HEK293T (cell line): ENCODE measurements around the gene IL1RL2.

Experiments
- CTCF ChIA-PET: fragments of 350-600 bp; formaldehyde crosslinking; extraction: SDS; loops from one replicate; lab custom pipeline; 2021; ENCODE audit warnings: antibody characterized with exemption, inconsistent platforms; lab: Yijun Ruan, JAX
- POLR2A ChIA-PET: fragments of 350-600 bp; formaldehyde crosslinking; extraction: SDS; loops from one replicate; lab custom pipeline; 2020; ENCODE audit warnings: antibody characterized with exemption, inconsistent platforms; lab: Yijun Ruan, JAX
- DNase-seq: peaks from one replicate; pipeline ENCODE4 v3.0.0; 2012; ENCODE audit warnings: mixed read lengths; ENCODE audit errors: extremely low spot score
- ARNT ChIP-seq: fragments of 450-650 bp; IDR thresholded peaks from 2 replicates; pipeline ENCODE4 v1.6.1; 2017; ENCODE audit warnings: mild to moderate bottlenecking
- BHLHE40 ChIP-seq: fragments of 450-650 bp; IDR thresholded peaks from 2 replicates; pipeline ENCODE4 v1.6.1; 2016; ENCODE audit warnings: mild to moderate bottlenecking, moderate library complexity, borderline replicate concordance
- CTBP1 ChIP-seq: fragments of 450-650 bp; IDR thresholded peaks from 2 replicates; pipeline ENCODE4 v1.6.1; 2016; ENCODE audit warnings: borderline replicate concordance
- ELF4 ChIP-seq: fragments of 450-650 bp; IDR thresholded peaks from 2 replicates; pipeline ENCODE4 v1.6.1; 2017; ENCODE audit warnings: antibody characterized with exemption
- FOXA1 ChIP-seq: fragments of 450-650 bp; IDR thresholded peaks from 2 replicates; pipeline ENCODE4 v1.6.1; 2016; ENCODE audit warnings: mild to moderate bottlenecking
- FOXK2 ChIP-seq: fragments of 450-650 bp; IDR thresholded peaks from 2 replicates; pipeline ENCODE4 v1.6.1; 2016; ENCODE audit warnings: mild to moderate bottlenecking
- FOXM1 ChIP-seq: fragments of 450-650 bp; IDR thresholded peaks from 2 replicates; pipeline ENCODE4 v1.6.1; 2017; ENCODE audit warnings: mild to moderate bottlenecking, borderline replicate concordance
- HDGF ChIP-seq: fragments of 450-650 bp; IDR thresholded peaks from 2 replicates; pipeline ENCODE4 v1.6.1; 2017; ENCODE audit warnings: antibody characterized with exemption, borderline replicate concordance
- L3MBTL2 ChIP-seq: fragments of 450-650 bp; conservative IDR thresholded peaks from 2 replicates; pipeline ENCODE4 v1.6.1; 2016; ENCODE audit warnings: mild to moderate bottlenecking
- LEF1 ChIP-seq: fragments of 450-650 bp; IDR thresholded peaks from 2 replicates; pipeline ENCODE4 v1.6.1; 2017; ENCODE audit warnings: mild to moderate bottlenecking, borderline replicate concordance
- NFRKB ChIP-seq: fragments of 450-650 bp; IDR thresholded peaks from 2 replicates; pipeline ENCODE4 v1.6.1; 2016; ENCODE audit warnings: mild to moderate bottlenecking, moderate library complexity
- PKNOX1 ChIP-seq: fragments of 450-650 bp; IDR thresholded peaks from 2 replicates; pipeline ENCODE4 v1.6.1; 2016
- SP1 ChIP-seq: fragments of 450-650 bp; IDR thresholded peaks from 2 replicates; pipeline ENCODE4 v1.6.1; 2017
- SUZ12 ChIP-seq: fragments of 450-650 bp; IDR thresholded peaks from 2 replicates; pipeline ENCODE4 v1.6.1; 2016; ENCODE audit warnings: mild to moderate bottlenecking
- TARDBP ChIP-seq: fragments of 450-650 bp; IDR thresholded peaks from 2 replicates; pipeline ENCODE4 v1.6.1; 2016
- ZNF384 ChIP-seq: fragments of 450-650 bp; IDR thresholded peaks from 2 replicates; pipeline ENCODE4 v1.6.1; 2016

The IL1RL2 gene

GRCh38 chr2:102193074-102193473 is 6.3 kb downstream of the IL1RL2 start:
- TF ChIP-seq L3MBTL2 (no peak), TARDBP (no peak), ZNF384 (no peak), LEF1 (no peak), CTBP1 (no peak), HDGF (no peak), PKNOX1 (no peak), BHLHE40 (no peak), FOXA1 (no peak), SP1 (no peak), SUZ12 (no peak), ARNT (no peak), FOXM1 (no peak), FOXK2 (no peak), NFRKB (no peak), ELF4 (no peak)
- no peak for DNase-seq
- ChIA-PET POLR2A (no interaction called here), CTCF (interaction anchor here (1.1 kb wide), 1 partner anchor 47 kb away, joined by 3 read pairs; no protein-coding TSS in a partner anchor)

- CTCF ChIA-PET = no interaction called here
- DNase-seq = no peak
- TF ChIP-seq FOXA1 (no peak), L3MBTL2 (no peak), NFRKB (no peak), PKNOX1 (no peak), FOXK2 (no peak), BHLHE40 (no peak), TARDBP (no peak), ZNF384 (no peak), LEF1 (no peak), CTBP1 (no peak), SUZ12 (no peak), ELF4 (no peak), FOXM1 (no peak)
- POLR2A ChIA-PET = no interaction called here
These were observed 7.9 kb downstream of the IL1RL2 start for GRCh38 chr2:102194609-102195268.

GRCh38 chr2:102197389-102198137 is 10.7 kb downstream of the IL1RL2 start:
- CTCF ChIA-PET = no interaction called here

GRCh38 chr2:102200539-102200938 is 13.7 kb downstream of the IL1RL2 start:
- TF ChIP-seq ELF4 = no peak
- no peak for TF ChIP-seq ARNT
- no peak for TF ChIP-seq NFRKB
- no peak for TF ChIP-seq FOXM1
- no peak for TF ChIP-seq BHLHE40
- no peak for TF ChIP-seq CTBP1
- no peak for TF ChIP-seq FOXA1
- TF ChIP-seq ZNF384 = no peak
- TF ChIP-seq LEF1 = no peak
- TF ChIP-seq HDGF = no peak
- no peak for TF ChIP-seq L3MBTL2
- TF ChIP-seq SUZ12 = no peak
- no peak for TF ChIP-seq FOXK2
- no peak for TF ChIP-seq PKNOX1
- TF ChIP-seq TARDBP = no peak
- POLR2A ChIA-PET = no interaction called here
- CTCF ChIA-PET = no interaction called here
- DNase-seq = no peak

More at GRCh38 chr2:102197389-102198137, 10.7 kb downstream of the IL1RL2 start:
- TF ChIP-seq PKNOX1 (no peak), SP1 (no peak), FOXK2 (no peak), ZNF384 (no peak), ELF4 (no peak), CTBP1 (no peak), L3MBTL2 (no peak), HDGF (no peak), FOXM1 (no peak), ARNT (no peak), SUZ12 (no peak)
- POLR2A ChIA-PET = no interaction called here
- DNase-seq = no peak

- ChIA-PET CTCF (no interaction called here), POLR2A (no interaction called here)
- DNase-seq = no peak
- no peak for TF ChIP-seq ELF4
- no peak for TF ChIP-seq LEF1
- no peak for TF ChIP-seq TARDBP
- TF ChIP-seq ZNF384 = no peak
- no peak for TF ChIP-seq PKNOX1
- no peak for TF ChIP-seq L3MBTL2
- no peak for TF ChIP-seq SP1
- TF ChIP-seq FOXM1 = no peak
- TF ChIP-seq ARNT = no peak
- no peak for TF ChIP-seq FOXK2
- TF ChIP-seq BHLHE40 = no peak
- no peak for TF ChIP-seq FOXA1
- TF ChIP-seq NFRKB = no peak
- TF ChIP-seq SUZ12 = no peak
- no peak for TF ChIP-seq CTBP1
- TF ChIP-seq HDGF = no peak
These were observed 17.8 kb downstream of the IL1RL2 start for GRCh38 chr2:102204638-102205037.
